ENCODE data around the gene COL5A1.

DNA sequence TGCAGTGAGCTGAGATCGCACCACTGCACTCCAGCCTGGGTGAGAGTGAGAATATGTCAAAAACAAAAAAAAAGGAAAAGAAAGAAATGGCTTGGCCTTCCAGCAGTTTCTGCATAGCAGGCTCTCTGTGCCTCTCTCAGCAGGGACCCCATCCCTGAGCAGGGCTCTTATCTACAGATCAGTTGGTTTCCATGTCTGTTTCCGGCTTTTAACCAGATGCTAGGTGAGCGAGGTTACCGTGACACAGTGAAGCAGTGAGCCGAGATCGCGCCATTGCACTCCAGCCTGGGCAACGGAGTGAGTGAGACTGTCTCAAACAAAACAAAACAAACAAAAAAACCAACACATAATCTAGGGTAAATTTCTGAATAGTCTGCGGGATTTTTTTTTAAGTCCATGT lies 51.4 kb downstream of the COL5A1 start:
- TF ChIP-seq, protein P1, sequence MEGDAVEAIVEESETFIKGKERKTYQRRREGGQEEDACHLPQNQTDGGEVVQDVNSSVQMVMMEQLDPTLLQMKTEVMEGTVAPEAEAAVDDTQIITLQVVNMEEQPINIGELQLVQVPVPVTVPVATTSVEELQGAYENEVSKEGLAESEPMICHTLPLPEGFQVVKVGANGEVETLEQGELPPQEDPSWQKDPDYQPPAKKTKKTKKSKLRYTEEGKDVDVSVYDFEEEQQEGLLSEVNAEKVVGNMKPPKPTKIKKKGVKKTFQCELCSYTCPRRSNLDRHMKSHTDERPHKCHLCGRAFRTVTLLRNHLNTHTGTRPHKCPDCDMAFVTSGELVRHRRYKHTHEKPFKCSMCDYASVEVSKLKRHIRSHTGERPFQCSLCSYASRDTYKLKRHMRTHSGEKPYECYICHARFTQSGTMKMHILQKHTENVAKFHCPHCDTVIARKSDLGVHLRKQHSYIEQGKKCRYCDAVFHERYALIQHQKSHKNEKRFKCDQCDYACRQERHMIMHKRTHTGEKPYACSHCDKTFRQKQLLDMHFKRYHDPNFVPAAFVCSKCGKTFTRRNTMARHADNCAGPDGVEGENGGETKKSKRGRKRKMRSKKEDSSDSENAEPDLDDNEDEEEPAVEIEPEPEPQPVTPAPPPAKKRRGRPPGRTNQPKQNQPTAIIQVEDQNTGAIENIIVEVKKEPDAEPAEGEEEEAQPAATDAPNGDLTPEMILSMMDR (IDR thresholded peaks at IDR 0.05), result no peak
- TF ChIP-seq POLR2A (IDR thresholded peaks at IDR 0.05), result no peak

Data from Peyer's patch (tissue), 4 donors.